GM12878 (cell line): ENCODE results near the gene UNG. TPM values are rescaled to one million over a fixed set of nuclear protein-coding genes. Genes with fewer than 3 reads are reported as not detected.

Experiments used
- ATAC-seq: fragments of 200-7000 bp; cut with Tn5 transposase; 3 replicates; pipeline ENCODE4 v1.9.1; 2020; ENCODE audit warnings: mild to moderate bottlenecking, moderate library complexity
- BruUV-seq: library from RNA; stranded (reverse); fragments of 400-500 nt; replicated peaks from 2 replicates; lab custom pipeline; 2021; lab: Mats Ljungman, UMichigan
- CTCF ChIA-PET: fragments of 300-600 bp; sonication (Branson Sonifier 250); formaldehyde crosslinking; extraction: SDS; loops from one replicate; lab custom pipeline; 2021; ENCODE audit warnings: inconsistent platforms; lab: Yijun Ruan, JAX
- POLR2A ChIA-PET: fragments of 350-600 bp; formaldehyde crosslinking; extraction: SDS; loops from one replicate; lab custom pipeline; 2021; ENCODE audit warnings: inconsistent platforms; lab: Charles Lee
- RAD21 ChIA-PET: fragments of 300-600 bp; sonication (Branson Sonifier 250); formaldehyde crosslinking; loops from one replicate; lab custom pipeline; 2023; ENCODE audit warnings: antibody characterized with exemption; ENCODE audit not compliant: unreplicated experiment; lab: Charles Lee
- SMC1A ChIA-PET: fragments of 300-600 bp; sonication (Branson Sonifier 250); formaldehyde crosslinking; loops from one replicate; lab custom pipeline; 2023; ENCODE audit not compliant: unreplicated experiment, uncharacterized antibody; lab: Charles Lee
- DNase-seq: peaks from one replicate; pipeline ENCODE4 v3.0.0-alpha.2; 2011; ENCODE audit warnings: low read depth, low spot score
- FAIRE-seq: peaks from 3 replicates; lab custom pipeline; 2011; peaks lifted over from hg19 to GRCh38; lab: Jason Lieb, UNC
- H2AFZ ChIP-seq: 2 replicates; pipeline ENCODE4 v1.6.0; 2011; ENCODE audit warnings: low read depth, low read length, control low read depth; ENCODE audit not compliant: control insufficient read depth
- H3K27ac ChIP-seq: 2 replicates; pipeline ENCODE4 v1.5.1; 2011; ENCODE audit warnings: control low read depth; ENCODE audit not compliant: control insufficient read depth, insufficient read depth
- H3K27me3 ChIP-seq, 2 experiments: replicated peaks in 1 of 2; 2 replicates each; pipeline versions ENCODE4 v1.6.0 to v1.6.1; 2011; ENCODE audit warnings: low read length in 1 of 2; ENCODE audit not compliant: control insufficient read depth in 2 of 2, insufficient read depth in 2 of 2
- H3K36me3 ChIP-seq, 2 experiments: 2 replicates each; pipeline ENCODE4 v1.5.1; 2011; ENCODE audit warnings: low read length in 1 of 2; ENCODE audit not compliant: control insufficient read depth in 2 of 2, insufficient read depth in 2 of 2
- H3K4me1 ChIP-seq: 2 replicates; pipeline ENCODE4 v1.6.1; 2011; ENCODE audit warnings: mild to moderate bottlenecking, low read length, moderate library complexity, mixed read lengths; ENCODE audit not compliant: control insufficient read depth, insufficient read depth
- H3K4me2 ChIP-seq: 2 replicates; pipeline ENCODE4 v1.6.0; 2011; ENCODE audit warnings: control low read depth; ENCODE audit not compliant: control insufficient read depth, insufficient read depth
- H3K4me3 ChIP-seq: fragments of 200-600 bp; sonication (generic); 2 replicates; pipeline ENCODE4 v1.5.1; 2016
- H3K79me2 ChIP-seq: 2 replicates; pipeline ENCODE4 v1.6.0; 2011; ENCODE audit warnings: low read length; ENCODE audit not compliant: control insufficient read depth, insufficient read depth
- H3K9ac ChIP-seq: 2 replicates; pipeline ENCODE4 v1.8.0; 2011; ENCODE audit warnings: low read length, control low read depth, mixed read lengths; ENCODE audit not compliant: control insufficient read depth, insufficient read depth
- H3K9me3 ChIP-seq: replicated peaks from 3 replicates; pipeline ENCODE4 v1.5.1; 2011; ENCODE audit warnings: mild to moderate bottlenecking, low read length; ENCODE audit not compliant: control insufficient read depth, insufficient read depth
- H4K20me1 ChIP-seq: 2 replicates; pipeline ENCODE4 v1.6.0; 2011; ENCODE audit not compliant: control insufficient read depth, insufficient read depth
- BHLHE40 ChIP-seq, 2 experiments: fragments of 450-650 bp in 1 of 2; IDR thresholded peaks; 2 replicates each; pipeline ENCODE4 v1.6.1; 2011 to 2017; ENCODE audit warnings: low read depth in 2 of 2, borderline replicate concordance in 1 of 2, improper control_type of control experiment in 1 of 2, low read length in 1 of 2, mild to moderate bottlenecking in 1 of 2
- EZH2 ChIP-seq: IDR thresholded peaks from 2 replicates; pipeline ENCODE4 v1.6.1; 2012; ENCODE audit warnings: low read depth, mild to moderate bottlenecking, control low read depth, inconsistent platforms, low read length, borderline replicate concordance; ENCODE audit not compliant: control insufficient read depth
- IRF4 ChIP-seq: IDR thresholded peaks from 2 replicates; pipeline ENCODE4 v1.6.1; 2011; ENCODE audit warnings: low read depth, low read length
- RUNX3 ChIP-seq: IDR thresholded peaks from 2 replicates; pipeline ENCODE4 v1.6.1; 2012; ENCODE audit warnings: low read length, inconsistent platforms
- WGBS: methylation state at CpG from one replicate; pipeline ENCODE4 v1.1.6; 2016; ENCODE audit warnings: low lambda C conversion rate; ENCODE audit not compliant: insufficient replicate concordance, insufficient coverage; ENCODE audit errors: missing lambda C conversion rate; 5-methylcytosine and 5-hydroxymethylcytosine counted together
- in situ Hi-C: fragments of 300-500 bp; cut with MboI; formaldehyde crosslinking; loops from 9 replicates; pipeline ENCODE4 v1.14.3; 2018; ENCODE audit warnings: mixed read lengths
- intact Hi-C: fragments of 100-400 bp; cut with micrococcal nuclease; formaldehyde crosslinking; loops from one replicate; pipeline ENCODE4 v1.14.2; 2022; ENCODE audit not compliant: unreplicated experiment
- polyA plus RNA-seq, 11 experiments: library from polyadenylated mRNA; depleted of rRNA in 4 of 11; unstranded in 6 of 11; stranded (reverse) in 5 of 11; fragments of >200 nt; fragmentation: Nextera tagmentation in 4 of 11; fragmentation: Illumina TruSeq in 1 of 11; extraction: Ambion mirVana in 4 of 11; extraction: Trizol in 1 of 11; gene quantifications; 1 replicate in 1 of 11; 2 replicates in 10 of 11; pipeline versions ENCODE4 v1.2.1 to v1.2.3, GENCODE V29; 2011 to 2016; ENCODE audit warnings: inconsistent platforms in 2 of 11, missing spikeins in 2 of 11, low read depth in 1 of 11
- small RNA-seq: library from RNA; depleted of rRNA; stranded (forward); fragments of <200 nt; gene quantifications from one replicate; pipeline ENCODE3, GENCODE V24; 2014
- total RNA-seq, 4 experiments: library from RNA; depleted of rRNA in 3 of 4; stranded (reverse); fragments of >200 nt in 3 of 4; fragmentation: Illumina TruSeq in 1 of 4; extraction: Trizol in 1 of 4; gene quantifications; 2 replicates each; pipeline versions ENCODE4 v1.2.1 to v1.2.3, GENCODE V29; 2013 to 2021

Gene UNG
- total and polyA plus RNA-seq, 10 of the 15 experiments (the other 5 are each of a cell fraction or from before 2014, with no cell fraction given), result 9.5 to 81.9 (median 48.2) TPM

GRCh38 chr12:109156586-109156985, 59.2 kb downstream of the UNG start (continued):
- no peak for TF ChIP-seq IRF4

- Histone ChIP-seq H3K27me3 (peaks cover 0 to 2% of the 10 kb centered on the region in 2 experiments; a peak in 1 of 4 replicates), H4K20me1 (no peaks in the 10 kb centered on the region), H3K27ac (no peak overlapping the region), H3K4me1 (no peaks in the 10 kb centered on the region), H3K4me3 (no peak overlapping the region)
- no peak for ATAC-seq
- intact Hi-C loops, result no loop called here
- RAD21 ChIA-PET, result no interaction called here
- TF ChIP-seq EZH2, result no peak
- TF ChIP-seq RUNX3, result 0 out of 2 replicates have a peak, but pooled peaks have one; percentile 5
- TF ChIP-seq, all 136 proteins: peak for 1
- WGBS, result 14% methylated on average over 5 of the region's 5 CpGs
- in situ Hi-C loops, result no loop called here
- no peaks in the 10 kb centered on the region for H3K9me3 ChIP-seq
- SMC1A ChIA-PET, result no interaction called here
- H3K4me2 ChIP-seq, result no peak overlapping the region
- H3K9ac ChIP-seq, result no peak overlapping the region
- FAIRE-seq, result no peak
- no TSS peak for BruUV-seq
- no peak for DNase-seq
- POLR2A ChIA-PET, result no interaction called here
- CTCF ChIA-PET, result no interaction called here
- no peak overlapping the region for H2AFZ ChIP-seq
- no peaks in the 10 kb centered on the region for H3K79me2 ChIP-seq
- H3K36me3 ChIP-seq, result no peaks in the 10 kb centered on the region
These were observed 60.6 kb downstream of the UNG start for GRCh38 chr12:109157986-109158385.

GRCh38 chr12:109160433-109160832, 63.0 kb downstream of the UNG start:
- ChIA-PET CTCF (interaction anchor here (0.7 kb wide), 1 partner anchor 8 kb away, joined by 3 read pairs; no protein-coding TSS in a partner anchor), POLR2A (interaction anchor here (0.7 kb wide), 1 partner anchor 103 kb away, joined by 4 read pairs; no protein-coding TSS in a partner anchor), RAD21 (no interaction called here)
- Histone ChIP-seq H3K27me3 (no peaks in the 10 kb centered on the region), H2AFZ (no peak overlapping the region), H3K27ac (no peak overlapping the region), H3K79me2 (no peaks in the 10 kb centered on the region), H3K4me2 (no peak overlapping the region), H3K36me3 (no peaks in the 10 kb centered on the region), H3K9ac (no peak overlapping the region), H4K20me1 (no peaks in the 10 kb centered on the region), H3K4me1 (no peaks in the 10 kb centered on the region)
- intact Hi-C loops, result no loop called here
- DNase-seq (no peak), ATAC-seq (no peak)
- BruUV-seq, result no TSS peak
- no peak for TF ChIP-seq BHLHE40 (IDR thresholded peaks at IDR 0.05; ENCODE audit: borderline replicate concordance in 1 of 2, low read depth in 2 of 2, low read length in 1 of 2)
- TF ChIP-seq, all 136 proteins: peak for 0
- WGBS, result 78% methylated on average over 7 of the region's 7 CpGs
- FAIRE-seq, result no peak
- SMC1A ChIA-PET, result no interaction called here
- in situ Hi-C loops, result no loop called here
- no peak overlapping the region for H3K4me3 ChIP-seq
- H3K9me3 ChIP-seq, result no peaks in the 10 kb centered on the region

Small RNAs within 50 kb of the gene (small RNA-seq; reads per million reads assigned to genes)
- gene RNA5SP372, result not detected

Other genes with a start within 250 kb of the UNG start
- 7.1 and 7.2 TPM in 2 replicates for gene SSH1, start 240.0 kb upstream of the UNG start, total RNA-seq (2014; rRNA removed)
- 5.6 and 7.3 TPM in 2 replicates for gene SSH1, start 240.0 kb upstream of the UNG start, total RNA-seq (2014; rRNA removed; fragmentation: Illumina TruSeq; extraction: Trizol)
- gene SSH1, start 240.0 kb upstream of the UNG start, total RNA-seq (2021), result 28.6 and 29.9 TPM in 2 replicates
- 17.7 and 23.7 TPM in 2 replicates for gene SSH1, start 240.0 kb upstream of the UNG start, polyA plus RNA-seq (2011; rRNA removed)
- 10.6 and 10.8 TPM in 2 replicates for gene SSH1, start 240.0 kb upstream of the UNG start, polyA plus RNA-seq (2014; fragmentation: Illumina TruSeq; extraction: Trizol)
- gene SSH1, start 240.0 kb upstream of the UNG start, polyA plus RNA-seq (2014; fragmentation: Nextera tagmentation; extraction: Ambion mirVana), result 1 to 10 TPM; 1.5 to 1.6 TPM
- 11.8 and 12.4 TPM in 2 replicates for gene SSH1, start 240.0 kb upstream of the UNG start, polyA plus RNA-seq (2014; rRNA removed)
- gene SSH1, start 240.0 kb upstream of the UNG start, polyA plus RNA-seq (2016; fragmentation: Nextera tagmentation; extraction: Ambion mirVana), result 10 to 100 TPM; 12.1 to 12.7 TPM
- not detected in 2 replicates for gene DAO, start 217.5 kb upstream of the UNG start, total RNA-seq (2014; rRNA removed)
- gene DAO, start 217.5 kb upstream of the UNG start, total RNA-seq (2014; rRNA removed; fragmentation: Illumina TruSeq; extraction: Trizol), result not detected in 2 replicates
- not detected in 2 replicates for gene DAO, start 217.5 kb upstream of the UNG start, total RNA-seq (2021)
- gene DAO, start 217.5 kb upstream of the UNG start, polyA plus RNA-seq (2011; rRNA removed), result 0.15 TPM in 1 of 2 replicates, not detected in the other
- gene DAO, start 217.5 kb upstream of the UNG start, polyA plus RNA-seq (2014; fragmentation: Illumina TruSeq; extraction: Trizol), result not detected in 2 replicates
- gene DAO, start 217.5 kb upstream of the UNG start, polyA plus RNA-seq (2014; fragmentation: Nextera tagmentation; extraction: Ambion mirVana), result not detected
- gene DAO, start 217.5 kb upstream of the UNG start, polyA plus RNA-seq (2014; rRNA removed), result not detected in 2 replicates
- gene DAO, start 217.5 kb upstream of the UNG start, polyA plus RNA-seq (2016; fragmentation: Nextera tagmentation; extraction: Ambion mirVana), result not detected
- under 0.01 TPM in 1 of 2 replicates, not detected in the other for gene SVOP, start 76.5 kb upstream of the UNG start, total RNA-seq (2014; rRNA removed)
- not detected in 2 replicates for gene SVOP, start 76.5 kb upstream of the UNG start, total RNA-seq (2014; rRNA removed; fragmentation: Illumina TruSeq; extraction: Trizol)
- not detected in 2 replicates for gene SVOP, start 76.5 kb upstream of the UNG start, total RNA-seq (2021)
- gene SVOP, start 76.5 kb upstream of the UNG start, polyA plus RNA-seq (2011; rRNA removed), result not detected in 2 replicates
- not detected in 2 replicates for gene SVOP, start 76.5 kb upstream of the UNG start, polyA plus RNA-seq (2014; fragmentation: Illumina TruSeq; extraction: Trizol)
- not detected for gene SVOP, start 76.5 kb upstream of the UNG start, polyA plus RNA-seq (2014; fragmentation: Nextera tagmentation; extraction: Ambion mirVana)
- gene SVOP, start 76.5 kb upstream of the UNG start, polyA plus RNA-seq (2014; rRNA removed), result not detected in 2 replicates
- not detected for gene SVOP, start 76.5 kb upstream of the UNG start, polyA plus RNA-seq (2016; fragmentation: Nextera tagmentation; extraction: Ambion mirVana)
- gene USP30, start 45.0 kb upstream of the UNG start, total RNA-seq (2014; rRNA removed), result 4.5 and 5.5 TPM in 2 replicates
- 2.8 and 3.4 TPM in 2 replicates for gene USP30, start 45.0 kb upstream of the UNG start, total RNA-seq (2014; rRNA removed; fragmentation: Illumina TruSeq; extraction: Trizol)
- gene USP30, start 45.0 kb upstream of the UNG start, total RNA-seq (2021), result 6.6 and 7.2 TPM in 2 replicates
- 15.5 and 16.2 TPM in 2 replicates for gene USP30, start 45.0 kb upstream of the UNG start, polyA plus RNA-seq (2011; rRNA removed)
- gene USP30, start 45.0 kb upstream of the UNG start, polyA plus RNA-seq (2014; fragmentation: Illumina TruSeq; extraction: Trizol), result 6.3 and 7.4 TPM in 2 replicates
- 1 to 10 TPM; 2.1 to 3.0 TPM for gene USP30, start 45.0 kb upstream of the UNG start, polyA plus RNA-seq (2014; fragmentation: Nextera tagmentation; extraction: Ambion mirVana)
- gene USP30, start 45.0 kb upstream of the UNG start, polyA plus RNA-seq (2014; rRNA removed), result 6.0 and 7.2 TPM in 2 replicates
- 1 to 10 TPM; 6.5 to 7.7 TPM for gene USP30, start 45.0 kb upstream of the UNG start, polyA plus RNA-seq (2016; fragmentation: Nextera tagmentation; extraction: Ambion mirVana)
- gene ALKBH2, start 4.1 kb upstream of the UNG start, total RNA-seq (2014; rRNA removed), result 40.3 and 40.4 TPM in 2 replicates
- 29.3 and 30.7 TPM in 2 replicates for gene ALKBH2, start 4.1 kb upstream of the UNG start, total RNA-seq (2014; rRNA removed; fragmentation: Illumina TruSeq; extraction: Trizol)
- 26.4 and 28.9 TPM in 2 replicates for gene ALKBH2, start 4.1 kb upstream of the UNG start, total RNA-seq (2021)
- gene ALKBH2, start 4.1 kb upstream of the UNG start, polyA plus RNA-seq (2011; rRNA removed), result 23.8 and 37.0 TPM in 2 replicates
- 21.7 and 30.7 TPM in 2 replicates for gene ALKBH2, start 4.1 kb upstream of the UNG start, polyA plus RNA-seq (2014; fragmentation: Illumina TruSeq; extraction: Trizol)
- 1 to 10 TPM; 5.6 to 8.8 TPM for gene ALKBH2, start 4.1 kb upstream of the UNG start, polyA plus RNA-seq (2014; fragmentation: Nextera tagmentation; extraction: Ambion mirVana)
- 31.7 and 33.4 TPM in 2 replicates for gene ALKBH2, start 4.1 kb upstream of the UNG start, polyA plus RNA-seq (2014; rRNA removed)
- 10 to 100 TPM; 32.8 to 36.7 TPM for gene ALKBH2, start 4.1 kb upstream of the UNG start, polyA plus RNA-seq (2016; fragmentation: Nextera tagmentation; extraction: Ambion mirVana)
- 0.17 and 0.38 TPM in 2 replicates for gene ACACB, start 19.0 kb downstream of the UNG start, total RNA-seq (2014; rRNA removed)
- 0.14 and 0.36 TPM in 2 replicates for gene ACACB, start 19.0 kb downstream of the UNG start, total RNA-seq (2014; rRNA removed; fragmentation: Illumina TruSeq; extraction: Trizol)
- 0.88 and 1.4 TPM in 2 replicates for gene ACACB, start 19.0 kb downstream of the UNG start, total RNA-seq (2021)
- 0.19 and 0.35 TPM in 2 replicates for gene ACACB, start 19.0 kb downstream of the UNG start, polyA plus RNA-seq (2011; rRNA removed)
- 0.06 and 0.41 TPM in 2 replicates for gene ACACB, start 19.0 kb downstream of the UNG start, polyA plus RNA-seq (2014; fragmentation: Illumina TruSeq; extraction: Trizol)
- under 1 TPM in 1 of 2 experiments, not detected in 1; 0.05 TPM for gene ACACB, start 19.0 kb downstream of the UNG start, polyA plus RNA-seq (2014; fragmentation: Nextera tagmentation; extraction: Ambion mirVana)
- 0.55 and 1.9 TPM in 2 replicates for gene ACACB, start 19.0 kb downstream of the UNG start, polyA plus RNA-seq (2014; rRNA removed)
- gene ACACB, start 19.0 kb downstream of the UNG start, polyA plus RNA-seq (2016; fragmentation: Nextera tagmentation; extraction: Ambion mirVana), result under 1 TPM in 1 of 2 experiments, not detected in 1; 0.52 TPM
- not detected in 2 replicates for gene FOXN4, start 211.7 kb downstream of the UNG start, total RNA-seq (2014; rRNA removed)
- gene FOXN4, start 211.7 kb downstream of the UNG start, total RNA-seq (2014; rRNA removed; fragmentation: Illumina TruSeq; extraction: Trizol), result not detected in 2 replicates
- gene FOXN4, start 211.7 kb downstream of the UNG start, total RNA-seq (2021), result not detected in 2 replicates
- not detected in 2 replicates for gene FOXN4, start 211.7 kb downstream of the UNG start, polyA plus RNA-seq (2011; rRNA removed)
- gene FOXN4, start 211.7 kb downstream of the UNG start, polyA plus RNA-seq (2014; fragmentation: Illumina TruSeq; extraction: Trizol), result not detected in 2 replicates
- gene FOXN4, start 211.7 kb downstream of the UNG start, polyA plus RNA-seq (2014; fragmentation: Nextera tagmentation; extraction: Ambion mirVana), result not detected
- not detected in 2 replicates for gene FOXN4, start 211.7 kb downstream of the UNG start, polyA plus RNA-seq (2014; rRNA removed)
- gene FOXN4, start 211.7 kb downstream of the UNG start, polyA plus RNA-seq (2016; fragmentation: Nextera tagmentation; extraction: Ambion mirVana), result not detected